Stimulated activated CD8-positive, alpha-beta memory T cell treated with anti-CD3 and anti-CD28 coated beads, Interleukin-15, amount 100 ng/mL, for 4 hours (primary cell): ENCODE data around the gene ESRP2.

ENCODE experiments used
- DNase-seq, 2 donors: peaks; one replicate each; pipeline ENCODE4 v3.0.0-alpha.2; 2020; ENCODE audit warnings: low read depth in 2 of 2

The ESRP2 gene

GRCh38 chr16:68263559-68264127, 27.7 kb upstream of the ESRP2 start:
- DNase-seq, result no peak

GRCh38 chr16:68259007-68259825, 23.3 kb upstream of the ESRP2 start:
- no peak for DNase-seq

GRCh38 chr16:68257906-68258800, 22.2 kb upstream of the ESRP2 start:
- no peak for DNase-seq

GRCh38 chr16:68257251-68257905, 21.5 kb upstream of the ESRP2 start:
- DNase-seq, result no peak

- no peak for DNase-seq
Observed at GRCh38 chr16:68255712-68256111, 19.8 kb upstream of the ESRP2 start.

GRCh38 chr16:68253721-68254120, 17.8 kb upstream of the ESRP2 start:
- no peak for DNase-seq

GRCh38 chr16:68252383-68252782, 16.5 kb upstream of the ESRP2 start:
- no peak for DNase-seq

GRCh38 chr16:68251832-68252231, 15.9 kb upstream of the ESRP2 start:
- DNase-seq, result no peak

GRCh38 chr16:68250951-68251350, 15.0 kb upstream of the ESRP2 start:
- DNase-seq, result no peak

- no peak for DNase-seq
Observed at GRCh38 chr16:68249371-68249770, 13.4 kb upstream of the ESRP2 start.

- DNase-seq, result no peak
Observed at GRCh38 chr16:68247932-68248331, 12.0 kb upstream of the ESRP2 start.

- DNase-seq, result no peak
Observed at GRCh38 chr16:68247400-68247799, 11.5 kb upstream of the ESRP2 start.

- DNase-seq, result no peak
Observed at GRCh38 chr16:68246666-68247065, 10.7 kb upstream of the ESRP2 start.

- DNase-seq, result no peak
Observed at GRCh38 chr16:68246121-68246520, 10.2 kb upstream of the ESRP2 start.

GRCh38 chr16:68244903-68245853, 9.3 kb upstream of the ESRP2 start, which contains the start of gene PLA2G15:
Gene PLA2G15, plus strand, starts transcription at chr16:68245373. Its CDS starts 54 bp downstream, at chr16:68245427.
- peak; percentile 92 for DNase-seq

- no peak for DNase-seq
Observed at GRCh38 chr16:68244481-68244902, 8.6 kb upstream of the ESRP2 start.

- DNase-seq, result no peak
Observed at GRCh38 chr16:68242926-68243858, 7.3 kb upstream of the ESRP2 start.

GRCh38 chr16:68242085-68242484, 6.2 kb upstream of the ESRP2 start:
- DNase-seq, result no peak

- DNase-seq, result no peak
Observed at GRCh38 chr16:68238029-68238345, 2.1 kb upstream of the ESRP2 start.
